ENCODE results near the gene GRAMD1B. TPM values are rescaled to one million over a fixed set of nuclear protein-coding genes. Genes with fewer than 3 reads are reported as not detected.

Gene GRAMD1B
- total and polyA plus RNA-seq, 2 experiments from 2014 or later: 9.0 to 20.4 TPM

- no peak overlapping the region for H3K4me3 ChIP-seq
- H3K36me3 ChIP-seq (replicated peaks; ENCODE audit: insufficient read depth, low read depth): no peaks in the 10 kb centered on the region
- H3K9me3 ChIP-seq (ENCODE audit: low read depth): no peaks in the 10 kb centered on the region
- H4K20me1 ChIP-seq (ENCODE audit: insufficient read depth, poor library complexity, severe bottlenecking): no peaks in the 10 kb centered on the region
- no peaks in the 10 kb centered on the region for H3K79me2 ChIP-seq
- no peak overlapping the region for H2AFZ ChIP-seq
- peak; percentile 58 for DNase-seq (ENCODE audit: low spot score)
- TF ChIP-seq EZH2 (IDR thresholded peaks at IDR 0.05; ENCODE audit: borderline replicate concordance) (no peak), CTCF (IDR thresholded peaks at IDR 0.05; ENCODE audit: poor library complexity) (no peak), EZH2phosphoT487 (IDR thresholded peaks at IDR 0.05; ENCODE audit: low read depth, severe bottlenecking, unreplicated experiment) (no peak)
- peak overlapping the region; percentile 89 for H3K27ac ChIP-seq
- no peaks in the 10 kb centered on the region for H3K9me2 ChIP-seq (replicated peaks; ENCODE audit: insufficient read depth)
- no peak overlapping the region for H3K4me2 ChIP-seq
- whole genome bisulfite sequencing (ENCODE audit: low lambda C conversion rate, missing lambda C conversion rate): 96% methylated on average over 2 of the region's 2 CpGs
- H3K4me1 ChIP-seq (ENCODE audit: insufficient read depth): peaks cover 38% of the 10 kb centered on the region
- no peaks in the 10 kb centered on the region for H3K27me3 ChIP-seq
These were observed 157.0 kb downstream of the GRAMD1B start for GRCh38 chr11:123587044-123587443.

- H3K4me1 ChIP-seq (ENCODE audit: insufficient read depth): peaks cover 38% of the 10 kb centered on the region
These were observed 157.5 kb downstream of the GRAMD1B start for GRCh38 chr11:123587559-123587958.

GRCh38 chr11:123588117-123588863 lies 158.2 kb downstream of the GRAMD1B start:
- H3K4me1 ChIP-seq (ENCODE audit: insufficient read depth): peaks cover 38% of the 10 kb centered on the region
- peak overlapping the region; percentile 63 for H3K4me2 ChIP-seq
- no peak overlapping the region for H2AFZ ChIP-seq
- no peaks in the 10 kb centered on the region for H3K27me3 ChIP-seq
- H3K36me3 ChIP-seq (replicated peaks; ENCODE audit: insufficient read depth, low read depth): no peaks in the 10 kb centered on the region
- peak; percentile 75 for DNase-seq (ENCODE audit: low spot score)
- no peaks in the 10 kb centered on the region for H3K79me2 ChIP-seq
- no peaks in the 10 kb centered on the region for H3K9me3 ChIP-seq (ENCODE audit: low read depth)
- no peak overlapping the region for H3K4me3 ChIP-seq
- H4K20me1 ChIP-seq (ENCODE audit: insufficient read depth, poor library complexity, severe bottlenecking): no peaks in the 10 kb centered on the region
- 69% methylated on average over 14 of the region's 14 CpGs for WGBS (ENCODE audit: low lambda C conversion rate, missing lambda C conversion rate)
- no peaks in the 10 kb centered on the region for H3K9me2 ChIP-seq (replicated peaks; ENCODE audit: insufficient read depth)
- peak overlapping the region; percentile 89 for H3K27ac ChIP-seq
- TF ChIP-seq EZH2 (IDR thresholded peaks at IDR 0.05; ENCODE audit: borderline replicate concordance) (no peak), EZH2phosphoT487 (IDR thresholded peaks at IDR 0.05; ENCODE audit: low read depth, severe bottlenecking, unreplicated experiment) (peak; percentile 62)

More at GRCh38 chr11:123587559-123587958, 157.5 kb downstream of the GRAMD1B start:
- no peak for DNase-seq (ENCODE audit: low spot score)
- H3K27me3 ChIP-seq: no peaks in the 10 kb centered on the region
- H3K4me3 ChIP-seq: no peak overlapping the region
- H3K79me2 ChIP-seq: no peaks in the 10 kb centered on the region
- no peak for TF ChIP-seq CTCF (IDR thresholded peaks at IDR 0.05; ENCODE audit: poor library complexity)
- no peak for TF ChIP-seq EZH2 (IDR thresholded peaks at IDR 0.05; ENCODE audit: borderline replicate concordance)
- TF ChIP-seq EZH2phosphoT487 (IDR thresholded peaks at IDR 0.05; ENCODE audit: low read depth, severe bottlenecking, unreplicated experiment): no peak
- no peak overlapping the region for H2AFZ ChIP-seq
- H4K20me1 ChIP-seq (ENCODE audit: insufficient read depth, poor library complexity, severe bottlenecking): no peaks in the 10 kb centered on the region
- H3K9me3 ChIP-seq (ENCODE audit: low read depth): no peaks in the 10 kb centered on the region
- 90% methylated on average over 5 of the region's 6 CpGs for WGBS (ENCODE audit: low lambda C conversion rate, missing lambda C conversion rate)
- H3K9me2 ChIP-seq (replicated peaks; ENCODE audit: insufficient read depth): no peaks in the 10 kb centered on the region
- H3K36me3 ChIP-seq (replicated peaks; ENCODE audit: insufficient read depth, low read depth): no peaks in the 10 kb centered on the region
- H3K27ac ChIP-seq: peak overlapping the region; percentile 89
- H3K4me2 ChIP-seq: peak overlapping the region; percentile 63

GRCh38 chr11:123588864-123589262 lies 158.8 kb downstream of the GRAMD1B start:
- Histone ChIP-seq H3K9me3 (ENCODE audit: low read depth) (no peaks in the 10 kb centered on the region), H4K20me1 (ENCODE audit: insufficient read depth, poor library complexity, severe bottlenecking) (no peaks in the 10 kb centered on the region), H3K27me3 (no peaks in the 10 kb centered on the region), H3K9me2 (replicated peaks; ENCODE audit: insufficient read depth) (no peaks in the 10 kb centered on the region), H3K79me2 (no peaks in the 10 kb centered on the region), H3K27ac (peak overlapping the region; percentile 89), H3K4me3 (no peak overlapping the region), H3K4me2 (no peak overlapping the region), H2AFZ (no peak overlapping the region), H3K36me3 (replicated peaks; ENCODE audit: insufficient read depth, low read depth) (no peaks in the 10 kb centered on the region), H3K4me1 (ENCODE audit: insufficient read depth) (peaks cover 38% of the 10 kb centered on the region)
- 94% methylated on average over 5 of the region's 5 CpGs for WGBS (ENCODE audit: low lambda C conversion rate, missing lambda C conversion rate)
- no peak for DNase-seq (ENCODE audit: low spot score)
- no peak for TF ChIP-seq CTCF (IDR thresholded peaks at IDR 0.05; ENCODE audit: poor library complexity)
- no peak for TF ChIP-seq EZH2 (IDR thresholded peaks at IDR 0.05; ENCODE audit: borderline replicate concordance)
- TF ChIP-seq EZH2phosphoT487 (IDR thresholded peaks at IDR 0.05; ENCODE audit: low read depth, severe bottlenecking, unreplicated experiment): no peak
